HG03175 (cell line): ENCODE results near the gene HSD17B7.

Source experiments
- ATAC-seq: cut with Tn5 transposase; IDR thresholded peaks from one replicate; pipeline ENCODE4 v1.9.1; 2021; ENCODE audit warnings: mild to moderate bottlenecking, moderate library complexity; ENCODE audit not compliant: unreplicated experiment

The HSD17B7 gene

DNA sequence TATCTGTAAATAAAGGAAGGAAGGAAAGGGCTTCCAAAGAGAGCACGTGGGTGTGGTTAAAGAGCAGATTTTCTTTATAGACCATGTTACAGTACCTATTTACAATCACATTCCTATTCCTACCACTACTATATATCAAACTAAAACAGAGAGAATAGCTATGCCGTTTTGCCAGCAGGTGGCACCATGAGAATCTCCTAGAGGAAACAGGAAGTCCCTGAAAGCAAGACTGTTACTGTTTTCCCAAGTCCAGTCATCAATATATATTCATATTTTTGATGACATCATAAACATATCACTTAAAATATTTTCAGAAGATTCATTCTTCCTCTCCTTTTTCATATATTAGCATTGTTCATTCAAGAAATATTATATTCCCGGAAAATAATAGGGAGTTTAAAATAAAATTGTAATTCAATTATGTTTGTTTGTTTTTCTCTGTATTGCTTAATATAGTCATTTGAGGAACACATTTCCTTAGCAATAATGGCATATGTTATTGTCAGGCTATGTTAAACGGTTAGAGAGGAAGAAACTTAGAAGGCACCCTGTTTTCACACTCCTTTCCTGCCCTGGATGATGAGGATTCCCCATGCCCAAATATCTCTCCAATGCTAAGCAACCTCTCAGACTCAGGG lies 63.9 kb downstream of the HSD17B7 start:
- peak; percentile 88 for ATAC-seq

DNA sequence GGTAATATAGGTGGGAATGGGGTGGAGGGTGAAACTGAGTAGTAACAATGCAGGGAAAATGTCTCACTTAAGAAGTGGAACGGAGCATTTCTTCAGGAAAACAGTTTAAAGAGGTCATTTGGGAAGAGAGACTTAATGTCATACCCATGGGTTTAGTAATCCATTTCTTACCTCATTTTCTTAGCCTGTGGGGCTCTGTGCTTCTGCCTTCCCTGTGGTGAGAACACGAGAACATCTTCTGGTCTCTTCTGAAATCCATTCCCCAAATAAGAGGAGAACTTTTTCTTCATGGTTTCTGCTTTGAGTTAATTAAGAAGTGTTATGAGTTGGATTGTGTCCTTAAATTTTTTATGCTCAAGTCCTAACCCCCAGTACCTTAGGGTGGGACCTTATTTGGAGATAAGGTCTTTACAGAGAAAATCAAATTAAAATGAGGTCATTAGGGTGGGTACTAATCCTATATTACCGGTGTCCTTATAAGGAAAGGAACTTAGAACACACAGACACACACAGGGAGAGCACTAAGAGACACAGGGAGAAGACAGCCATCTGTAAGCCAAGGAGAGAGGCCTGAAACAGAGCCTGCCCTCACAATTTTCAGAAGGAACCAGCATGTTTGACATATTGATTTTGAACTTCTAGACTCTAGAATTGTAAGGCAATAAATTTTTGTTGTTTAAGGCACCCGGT lies 65.1 kb downstream of the HSD17B7 start:
- no peak for ATAC-seq

DNA sequence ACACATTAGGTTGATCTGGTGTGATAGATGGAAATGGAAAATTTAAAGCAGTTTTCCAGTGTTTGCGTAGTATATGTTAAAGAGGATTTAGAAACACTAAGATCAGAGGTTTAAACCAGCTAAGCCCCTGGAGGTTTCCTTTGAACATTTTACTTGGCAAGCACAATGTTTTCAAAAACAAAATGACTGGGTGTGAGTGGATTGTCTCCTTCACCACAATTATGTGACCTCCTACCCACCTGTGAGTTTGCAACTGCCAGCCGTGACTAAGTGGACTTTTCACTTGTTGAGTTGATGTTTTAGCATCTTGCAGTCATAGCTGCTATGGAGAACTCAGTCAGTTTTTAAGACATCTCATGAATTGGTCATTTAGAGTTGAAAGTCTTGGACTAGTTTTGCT lies 65.8 kb downstream of the HSD17B7 start:
- ATAC-seq = no peak

DNA sequence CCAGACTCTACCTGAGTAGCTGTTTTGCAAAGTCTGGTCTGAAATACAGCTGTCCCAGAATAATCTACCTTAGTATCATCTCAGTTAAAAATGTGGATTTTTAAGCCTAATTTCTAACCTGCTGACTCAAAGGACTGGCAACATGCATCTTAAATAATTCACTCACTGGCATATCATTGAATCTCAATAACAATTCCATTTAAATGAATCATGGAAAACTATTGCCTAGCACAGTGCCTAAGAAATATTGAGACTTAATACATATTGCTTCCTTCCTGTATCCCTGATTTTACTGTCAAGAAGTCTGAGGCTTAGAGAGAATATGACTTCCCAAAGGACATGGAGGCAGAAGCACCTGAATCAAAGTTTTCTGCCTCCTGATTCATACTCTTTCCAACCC lies 67.3 kb downstream of the HSD17B7 start:
- no peak for ATAC-seq

DNA sequence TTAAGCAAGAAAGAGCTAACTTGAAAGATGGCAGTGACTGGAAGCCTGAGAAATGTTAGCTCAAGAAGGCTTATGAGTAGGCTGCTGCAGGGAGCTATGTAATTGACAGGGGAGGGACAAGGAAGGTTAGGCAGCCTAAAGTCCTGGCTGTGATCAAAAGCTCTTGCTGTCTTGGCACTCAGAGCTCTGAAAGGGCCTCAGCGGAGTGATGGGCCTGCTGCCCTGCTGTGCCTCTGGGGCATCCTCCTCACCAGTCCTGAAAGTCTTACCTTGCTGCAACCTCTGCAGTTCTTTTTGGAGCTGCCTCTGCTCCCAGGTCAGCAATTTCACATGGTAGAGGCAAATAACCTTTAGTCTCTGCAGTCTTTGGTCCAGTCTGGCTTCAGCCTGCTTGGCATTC lies 68.7 kb downstream of the HSD17B7 start:
- ATAC-seq = no peak

DNA sequence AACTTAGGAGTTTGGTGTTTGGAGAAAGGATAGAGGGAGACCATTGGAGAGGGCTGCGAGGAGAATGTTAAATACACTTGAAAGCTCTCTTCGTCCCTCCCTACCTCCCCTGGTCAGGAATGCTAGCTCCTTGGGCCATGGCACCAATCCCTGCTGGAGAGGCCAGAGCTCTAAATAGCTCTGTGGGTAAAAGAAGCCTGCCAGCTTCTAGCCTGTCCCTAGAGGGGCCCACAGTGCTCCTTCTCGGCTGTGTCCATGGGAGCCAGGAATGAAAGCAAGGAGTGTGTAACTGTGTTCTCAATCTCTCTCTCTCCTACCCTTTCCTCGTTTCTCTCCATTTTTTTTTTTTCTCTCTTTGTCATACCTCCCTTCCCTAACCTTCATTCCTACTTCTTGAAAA lies 70.6 kb downstream of the HSD17B7 start, which contains the start of gene CCDC190:
TSS of gene CCDC190 (minus strand) at position 75 of the 400 bp plus-strand sequence. CDS start 1,529 bp downstream, outside the sequence.
- ATAC-seq = no peak

DNA sequence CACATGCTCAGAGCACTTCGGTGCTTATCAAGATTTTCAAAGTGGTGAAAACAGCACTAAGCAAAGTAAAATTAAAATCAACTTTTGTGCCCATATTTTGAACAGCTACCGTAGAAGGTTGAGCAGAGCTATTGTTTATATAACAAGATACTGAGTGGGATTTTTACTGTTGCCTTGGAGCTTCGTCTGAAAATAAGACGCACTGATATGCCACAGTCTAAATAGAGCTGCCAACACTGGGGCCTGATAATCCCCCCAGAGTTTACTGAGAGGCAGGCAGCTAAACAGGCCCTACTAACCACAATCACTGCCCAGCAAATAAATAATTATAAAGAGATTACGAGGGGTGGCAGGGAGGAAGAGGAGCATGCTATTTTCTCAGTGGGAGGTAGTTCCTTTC lies 71.1 kb downstream of the HSD17B7 start:
- no peak for ATAC-seq
